Lower leg skin (tissue), 3 donors: ENCODE results near the gene MCF2L2.

Source experiments
- POLR2A ChIP-seq, 2 donors: fragments of 450-650 bp; IDR thresholded peaks; one replicate each; pipeline ENCODE4 v1.6.1; 2016 to 2017; ENCODE audit warnings: antibody characterized with exemption in 2 of 2, mild to moderate bottlenecking in 1 of 2, moderate library complexity in 1 of 2
- TF ChIP-seq, protein P1 (sequence below), 3 donors: fragments of 450-650 bp; IDR thresholded peaks; one replicate each; pipeline ENCODE4 v1.5.1; 2016; ENCODE audit warnings: antibody characterized with exemption in 3 of 3, mild to moderate bottlenecking in 3 of 3, moderate library complexity in 2 of 3

DNA sequence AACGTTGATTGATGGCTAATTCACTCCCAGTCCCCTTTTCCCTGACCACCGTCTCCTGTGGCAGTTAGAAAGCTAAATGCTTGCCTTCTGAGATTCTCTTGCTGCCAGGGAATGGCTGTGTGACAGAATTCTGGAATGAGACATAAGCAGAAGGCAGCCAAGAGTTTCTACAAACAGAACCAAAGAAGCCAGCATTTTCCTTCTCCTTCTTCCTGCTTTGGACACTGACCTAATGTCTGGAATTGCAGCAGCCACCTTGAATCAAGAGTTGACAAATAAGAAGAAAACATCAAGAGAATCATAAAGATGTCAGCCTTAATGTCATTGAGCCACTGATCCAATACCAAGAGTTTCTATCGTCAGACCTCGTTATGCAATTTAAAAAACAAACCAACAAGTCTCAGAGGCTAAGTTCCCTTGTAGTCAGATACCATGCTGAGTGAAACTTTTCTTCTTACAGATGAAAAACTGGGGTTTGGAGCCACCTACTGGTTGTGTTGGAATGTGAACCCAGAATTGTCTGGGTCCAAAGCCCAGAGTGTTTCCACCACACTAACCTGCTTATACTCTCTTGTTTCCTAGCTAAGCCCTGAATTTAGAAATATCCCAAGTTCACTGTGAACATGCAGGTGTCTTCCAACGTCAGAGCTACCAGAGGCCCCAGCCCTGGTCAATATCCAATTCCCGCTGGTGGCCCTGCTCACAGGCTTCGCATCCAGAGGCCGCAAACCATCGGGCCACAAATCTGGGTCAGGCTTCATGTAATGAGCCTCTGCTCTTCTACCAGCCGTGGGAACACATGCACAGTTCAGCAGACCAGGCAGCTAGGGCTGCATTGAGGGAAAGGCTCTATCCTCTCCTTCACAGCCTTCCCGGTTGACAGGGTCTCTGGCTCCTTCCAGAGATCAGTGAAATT, 42.5 kb downstream of the MCF2L2 start:
- TF ChIP-seq, protein P1, sequence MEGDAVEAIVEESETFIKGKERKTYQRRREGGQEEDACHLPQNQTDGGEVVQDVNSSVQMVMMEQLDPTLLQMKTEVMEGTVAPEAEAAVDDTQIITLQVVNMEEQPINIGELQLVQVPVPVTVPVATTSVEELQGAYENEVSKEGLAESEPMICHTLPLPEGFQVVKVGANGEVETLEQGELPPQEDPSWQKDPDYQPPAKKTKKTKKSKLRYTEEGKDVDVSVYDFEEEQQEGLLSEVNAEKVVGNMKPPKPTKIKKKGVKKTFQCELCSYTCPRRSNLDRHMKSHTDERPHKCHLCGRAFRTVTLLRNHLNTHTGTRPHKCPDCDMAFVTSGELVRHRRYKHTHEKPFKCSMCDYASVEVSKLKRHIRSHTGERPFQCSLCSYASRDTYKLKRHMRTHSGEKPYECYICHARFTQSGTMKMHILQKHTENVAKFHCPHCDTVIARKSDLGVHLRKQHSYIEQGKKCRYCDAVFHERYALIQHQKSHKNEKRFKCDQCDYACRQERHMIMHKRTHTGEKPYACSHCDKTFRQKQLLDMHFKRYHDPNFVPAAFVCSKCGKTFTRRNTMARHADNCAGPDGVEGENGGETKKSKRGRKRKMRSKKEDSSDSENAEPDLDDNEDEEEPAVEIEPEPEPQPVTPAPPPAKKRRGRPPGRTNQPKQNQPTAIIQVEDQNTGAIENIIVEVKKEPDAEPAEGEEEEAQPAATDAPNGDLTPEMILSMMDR (IDR thresholded peaks at IDR 0.05): no peak
- TF ChIP-seq POLR2A (IDR thresholded peaks at IDR 0.05): no peak
